Rectal smooth muscle tissue (tissue), 1 donor: ENCODE measurements around the gene GPC3.

Source experiments
- H3K27ac ChIP-seq: one replicate; pipeline ENCODE4 v1.7.0; 2013; ENCODE audit warnings: low read depth, low read length, inconsistent platforms
- H3K27me3 ChIP-seq: one replicate; pipeline ENCODE4 v1.7.0; 2013; ENCODE audit warnings: low read length; ENCODE audit not compliant: control insufficient read depth, insufficient read depth
- H3K36me3 ChIP-seq: one replicate; pipeline ENCODE4 v1.7.0; 2013; ENCODE audit warnings: low read length; ENCODE audit not compliant: control insufficient read depth, insufficient read depth
- H3K4me1 ChIP-seq: one replicate; pipeline ENCODE4 v1.7.0; 2013; ENCODE audit warnings: low read length; ENCODE audit not compliant: control insufficient read depth, insufficient read depth
- H3K4me3 ChIP-seq: one replicate; pipeline ENCODE4 v1.7.0; 2013; ENCODE audit warnings: low read length
- H3K9ac ChIP-seq: one replicate; pipeline ENCODE4 v1.7.0; 2013; ENCODE audit warnings: low read length

Gene GPC3

DNA sequence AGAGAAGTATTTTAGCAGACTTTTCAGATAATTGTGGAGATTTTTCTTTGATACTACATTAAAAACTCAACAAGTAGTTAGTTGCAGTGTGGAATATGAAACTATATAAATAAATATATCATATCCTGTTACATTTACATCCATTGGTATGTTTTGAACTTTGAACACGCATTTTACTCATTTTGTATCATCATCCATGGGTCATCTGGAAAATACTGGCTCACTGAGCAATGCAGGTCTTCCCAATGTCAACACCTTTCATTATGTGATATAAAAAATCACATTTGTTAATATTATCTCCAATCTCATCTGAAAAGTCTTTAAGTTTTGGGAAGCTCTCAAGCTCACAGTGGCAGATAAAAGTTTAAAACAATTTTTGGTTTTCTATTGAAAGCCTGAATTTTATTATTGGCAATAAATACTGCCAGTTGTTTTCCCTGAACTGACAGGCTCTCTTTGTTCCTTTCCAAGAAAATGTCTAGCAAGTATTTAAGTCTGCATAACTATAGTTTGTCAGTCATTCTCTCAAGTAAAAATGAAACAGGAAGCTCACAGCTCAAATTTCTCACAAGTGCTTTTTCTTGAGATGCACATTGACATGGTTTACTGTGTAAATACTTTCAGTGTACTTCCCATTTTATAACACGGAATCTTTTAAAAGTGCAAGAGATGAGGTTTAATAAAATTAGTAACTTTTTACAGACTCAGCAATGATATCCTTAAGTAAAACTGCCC is 386.6 kb downstream of the GPC3 start:
- H3K9ac ChIP-seq, result no peak overlapping the region
- H3K27me3 ChIP-seq, result no peaks in the 10 kb centered on the region
- H3K4me3 ChIP-seq, result no peak overlapping the region
- no peak overlapping the region for H3K27ac ChIP-seq
- no peaks in the 10 kb centered on the region for H3K36me3 ChIP-seq
- no peaks in the 10 kb centered on the region for H3K4me1 ChIP-seq

DNA sequence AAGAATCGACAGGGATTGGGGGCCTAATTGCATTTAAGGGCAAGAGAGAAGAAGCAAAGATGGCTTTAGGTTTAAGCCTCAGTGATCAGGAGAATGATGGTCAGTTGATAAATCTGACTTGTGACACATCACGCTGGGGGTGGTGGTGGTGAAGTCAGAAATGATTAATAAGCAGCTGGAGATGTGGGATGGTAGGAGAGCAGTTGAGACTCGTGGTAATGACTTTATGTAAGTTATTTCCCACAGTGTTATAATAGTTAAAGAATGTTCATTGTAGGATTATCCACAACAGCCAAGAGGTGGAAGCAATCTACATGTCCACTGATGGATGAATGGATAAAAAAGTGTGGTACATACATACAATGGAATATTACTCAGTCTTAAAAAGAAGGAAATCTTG is 391.2 kb downstream of the GPC3 start:
- Histone ChIP-seq H3K36me3 (no peaks in the 10 kb centered on the region), H3K9ac (no peak overlapping the region), H3K4me3 (no peak overlapping the region), H3K27ac (no peak overlapping the region), H3K4me1 (no peaks in the 10 kb centered on the region), H3K27me3 (no peaks in the 10 kb centered on the region)

DNA sequence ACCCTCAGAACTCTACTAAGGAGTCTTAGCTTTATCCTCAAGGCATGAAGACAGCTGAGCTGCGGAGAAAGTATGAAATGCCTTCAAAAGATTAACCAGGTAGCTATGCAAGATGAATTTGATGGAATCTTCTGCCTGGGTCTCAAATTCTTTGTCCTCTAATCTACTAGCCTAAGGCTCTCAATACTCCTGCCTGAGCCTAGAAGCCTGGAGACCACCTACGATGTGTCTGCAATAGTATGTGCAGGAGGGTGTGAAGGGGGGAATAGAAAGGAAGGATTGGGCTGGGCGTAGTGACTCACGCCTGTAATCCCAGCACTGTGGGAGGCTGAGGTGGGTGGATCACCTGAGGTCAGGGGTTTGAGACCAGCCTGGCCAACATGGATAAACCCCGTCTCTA is 391.9 kb downstream of the GPC3 start:
- no peaks in the 10 kb centered on the region for H3K27me3 ChIP-seq
- no peak overlapping the region for H3K9ac ChIP-seq
- no peak overlapping the region for H3K4me3 ChIP-seq
- no peaks in the 10 kb centered on the region for H3K36me3 ChIP-seq
- H3K4me1 ChIP-seq, result no peaks in the 10 kb centered on the region
- H3K27ac ChIP-seq, result no peak overlapping the region

DNA sequence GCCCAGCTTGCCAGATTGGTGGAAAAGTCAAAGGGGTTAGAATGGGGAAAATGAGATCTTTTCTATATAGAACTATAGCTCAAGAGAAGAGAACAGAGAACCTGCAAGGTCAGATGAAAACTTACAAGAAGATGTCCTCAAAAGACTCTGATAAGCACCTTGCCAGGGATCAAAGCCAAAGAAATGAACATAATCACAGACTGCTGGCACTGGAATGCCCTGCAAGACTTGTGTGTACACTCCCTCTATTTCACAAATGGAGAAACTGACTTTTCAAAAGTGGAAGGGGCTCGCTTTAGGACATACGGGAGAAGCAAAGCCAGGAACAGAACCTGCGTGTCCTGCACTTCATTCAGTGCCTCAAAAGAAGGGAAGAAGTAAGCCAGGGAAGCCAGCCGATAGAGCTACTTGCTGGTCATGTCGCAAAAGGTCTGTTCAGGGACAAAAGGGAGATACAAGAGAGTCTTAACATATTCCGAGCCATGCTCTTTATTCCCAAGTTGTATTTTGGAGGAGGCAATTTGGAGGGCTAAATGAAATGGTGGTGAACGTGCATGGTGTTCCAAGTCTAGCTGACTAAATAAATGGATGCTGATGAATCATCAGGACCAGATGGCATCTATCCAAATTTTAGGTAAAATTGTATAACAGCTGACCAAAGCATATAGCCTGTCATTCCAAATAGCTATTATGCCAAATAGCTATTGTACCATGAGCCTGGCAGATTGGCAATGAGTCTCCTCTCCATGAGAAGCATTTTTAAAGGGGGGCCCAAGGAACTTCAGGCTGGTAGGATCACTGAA is 394.5 kb downstream of the GPC3 start:
- Histone ChIP-seq H3K4me3 (no peak overlapping the region), H3K27ac (no peak overlapping the region), H3K36me3 (no peaks in the 10 kb centered on the region), H3K4me1 (no peaks in the 10 kb centered on the region), H3K9ac (no peak overlapping the region), H3K27me3 (no peaks in the 10 kb centered on the region)

DNA sequence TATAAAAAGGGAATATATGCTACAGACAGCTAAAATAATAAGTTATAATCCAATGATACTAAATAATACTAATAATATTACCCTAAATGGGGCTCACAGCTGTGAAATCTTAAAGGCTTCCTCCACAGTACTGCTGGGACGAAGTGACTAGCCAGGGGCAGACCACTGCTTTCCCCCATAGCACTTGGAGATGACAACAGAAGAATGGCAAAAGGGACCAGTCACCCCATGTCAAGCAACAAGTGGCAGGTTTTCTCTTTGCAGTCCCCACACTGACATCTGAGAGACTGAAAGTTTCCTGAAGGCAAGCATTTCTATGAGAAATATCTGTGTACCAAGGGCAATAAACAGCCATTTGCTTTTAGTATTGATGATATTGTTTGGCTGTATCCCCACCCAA is 396.6 kb downstream of the GPC3 start:
- Histone ChIP-seq H3K27ac (no peak overlapping the region), H3K36me3 (no peaks in the 10 kb centered on the region), H3K27me3 (no peaks in the 10 kb centered on the region), H3K4me3 (no peak overlapping the region), H3K4me1 (no peaks in the 10 kb centered on the region), H3K9ac (no peak overlapping the region)

DNA sequence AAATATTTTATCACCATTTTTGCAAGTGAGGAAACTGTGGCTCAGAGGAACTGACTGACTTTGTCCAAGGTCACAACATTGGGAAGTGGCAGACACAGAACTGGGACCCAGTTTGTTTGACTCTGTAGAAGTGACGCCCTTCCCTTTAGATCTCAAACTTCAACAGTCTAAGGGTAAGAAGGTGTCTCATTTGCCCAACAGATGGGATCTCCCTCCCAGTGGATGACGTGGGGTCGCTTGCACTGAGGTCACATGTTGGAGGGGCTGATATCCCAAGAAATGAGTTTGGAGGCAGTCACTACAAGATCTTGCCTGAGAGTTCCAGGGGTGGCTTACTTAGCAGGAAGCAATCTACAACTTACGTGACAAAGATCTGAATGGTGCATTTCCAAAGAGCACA is 397.6 kb downstream of the GPC3 start:
- Histone ChIP-seq H3K4me3 (no peak overlapping the region), H3K27me3 (no peaks in the 10 kb centered on the region), H3K4me1 (no peaks in the 10 kb centered on the region), H3K9ac (no peak overlapping the region), H3K27ac (no peak overlapping the region), H3K36me3 (no peaks in the 10 kb centered on the region)

DNA sequence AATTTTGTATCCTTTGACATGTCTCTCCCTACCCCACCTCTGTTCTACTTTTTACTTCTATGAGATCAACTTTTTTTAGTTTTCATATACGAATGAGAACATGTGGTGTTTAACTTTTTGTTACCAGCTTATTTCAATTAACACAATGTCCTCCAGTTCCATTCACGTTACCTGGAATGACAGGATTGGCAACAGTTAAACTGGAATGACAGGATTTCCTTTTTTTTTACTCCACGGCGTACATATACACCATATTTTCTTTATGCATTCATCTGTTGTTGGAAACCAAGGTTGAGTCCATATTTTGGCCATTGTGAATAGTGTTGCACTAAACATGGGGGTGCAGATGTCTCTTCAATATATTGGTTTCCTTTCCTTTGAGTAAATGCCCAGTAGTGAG is 398.3 kb downstream of the GPC3 start:
- Histone ChIP-seq H3K4me3 (no peak overlapping the region), H3K36me3 (no peaks in the 10 kb centered on the region), H3K9ac (no peak overlapping the region), H3K27ac (no peak overlapping the region), H3K27me3 (no peaks in the 10 kb centered on the region), H3K4me1 (no peaks in the 10 kb centered on the region)

DNA sequence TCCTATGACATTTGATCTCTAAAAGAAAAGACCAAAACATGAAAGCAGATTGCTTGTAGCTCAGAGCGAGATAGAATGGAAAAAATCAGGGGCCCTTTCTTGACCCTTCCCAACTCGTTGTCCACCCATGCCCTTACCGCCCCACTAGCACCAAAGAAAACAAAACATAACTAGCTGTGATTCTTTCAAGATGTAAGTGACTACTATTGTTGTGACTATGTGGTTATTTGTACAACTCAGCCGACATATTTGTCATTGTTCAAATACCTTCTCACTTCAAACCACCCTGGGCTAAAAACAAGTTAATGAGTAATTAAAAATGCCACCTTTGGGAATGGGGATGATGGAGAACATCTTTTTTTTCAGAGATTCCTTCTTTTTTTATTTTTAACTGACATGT is 399.0 kb downstream of the GPC3 start:
- Histone ChIP-seq H3K36me3 (no peaks in the 10 kb centered on the region), H3K4me1 (no peaks in the 10 kb centered on the region), H3K4me3 (no peak overlapping the region), H3K27ac (no peak overlapping the region), H3K27me3 (no peaks in the 10 kb centered on the region), H3K9ac (no peak overlapping the region)

DNA sequence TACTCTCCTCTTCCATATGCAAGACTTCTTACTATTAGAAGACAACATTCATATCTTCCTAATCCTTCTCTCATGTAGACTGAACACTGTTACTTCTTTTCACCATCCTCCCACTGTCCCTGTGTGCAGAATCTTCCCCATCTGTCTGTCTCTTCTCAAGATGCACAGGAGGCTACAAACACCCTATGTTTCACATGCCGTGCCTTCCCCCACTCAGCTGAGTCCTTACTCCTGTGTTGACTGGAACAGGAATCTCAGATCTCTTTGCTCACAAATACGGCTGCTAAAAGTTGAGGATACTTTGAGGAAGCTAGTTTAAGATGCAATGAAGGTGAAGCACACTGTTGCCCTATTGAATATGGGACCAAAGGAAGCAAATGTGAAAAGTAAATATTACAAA is 401.6 kb downstream of the GPC3 start:
- no peak overlapping the region for H3K9ac ChIP-seq

DNA sequence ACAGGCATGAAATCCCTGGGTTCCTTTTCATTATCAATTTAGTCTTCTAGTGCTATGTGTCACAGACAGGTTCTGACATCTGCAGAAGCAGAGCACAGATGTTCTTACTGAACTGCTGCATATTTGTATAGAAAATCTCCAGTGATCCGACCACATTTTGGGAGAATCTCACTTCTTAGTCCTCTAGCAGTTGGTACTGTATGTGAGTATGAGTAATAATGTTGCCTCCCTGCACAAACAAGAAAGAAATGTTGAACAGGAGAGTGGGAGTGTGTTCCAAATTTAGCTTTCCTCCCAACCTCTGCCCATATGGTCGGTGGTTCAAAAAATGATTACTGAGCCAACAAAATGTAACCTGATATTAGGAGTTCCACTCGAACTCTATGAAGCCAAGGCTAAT is 404.8 kb downstream of the GPC3 start:
- no peak overlapping the region for H3K9ac ChIP-seq
- H3K36me3 ChIP-seq, result no peaks in the 10 kb centered on the region
- no peak overlapping the region for H3K27ac ChIP-seq
- H3K4me1 ChIP-seq, result no peaks in the 10 kb centered on the region
- H3K4me3 ChIP-seq, result no peak overlapping the region
- H3K27me3 ChIP-seq, result no peaks in the 10 kb centered on the region

More for the DNA sequence above, 401.6 kb downstream of the GPC3 start:
- H3K27me3 ChIP-seq, result no peaks in the 10 kb centered on the region
- H3K4me1 ChIP-seq, result no peaks in the 10 kb centered on the region
- no peak overlapping the region for H3K4me3 ChIP-seq
- H3K27ac ChIP-seq, result no peak overlapping the region
- no peaks in the 10 kb centered on the region for H3K36me3 ChIP-seq

DNA sequence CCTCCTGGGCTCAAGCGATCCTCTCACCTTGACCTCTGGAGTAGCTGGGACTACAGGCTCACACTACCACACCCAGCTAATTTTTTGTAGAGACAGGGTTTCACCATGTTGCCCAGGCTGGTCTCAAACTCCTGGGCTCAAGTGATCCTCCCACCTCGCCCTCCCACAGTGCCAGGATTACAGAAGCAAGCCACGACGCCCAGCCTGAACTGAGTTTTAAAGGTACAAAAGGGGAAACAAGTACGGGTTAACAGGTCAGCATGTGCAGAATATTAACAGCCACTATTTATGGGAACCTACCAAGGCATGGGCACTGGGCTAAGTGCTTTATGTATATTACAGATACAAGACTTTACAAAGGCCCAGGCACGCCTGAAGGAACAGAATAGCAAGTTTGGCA is 405.8 kb downstream of the GPC3 start:
- no peak overlapping the region for H3K9ac ChIP-seq
- H3K4me1 ChIP-seq, result no peaks in the 10 kb centered on the region
- H3K4me3 ChIP-seq, result no peak overlapping the region
- H3K36me3 ChIP-seq, result no peaks in the 10 kb centered on the region
- H3K27ac ChIP-seq, result no peak overlapping the region
- no peaks in the 10 kb centered on the region for H3K27me3 ChIP-seq

DNA sequence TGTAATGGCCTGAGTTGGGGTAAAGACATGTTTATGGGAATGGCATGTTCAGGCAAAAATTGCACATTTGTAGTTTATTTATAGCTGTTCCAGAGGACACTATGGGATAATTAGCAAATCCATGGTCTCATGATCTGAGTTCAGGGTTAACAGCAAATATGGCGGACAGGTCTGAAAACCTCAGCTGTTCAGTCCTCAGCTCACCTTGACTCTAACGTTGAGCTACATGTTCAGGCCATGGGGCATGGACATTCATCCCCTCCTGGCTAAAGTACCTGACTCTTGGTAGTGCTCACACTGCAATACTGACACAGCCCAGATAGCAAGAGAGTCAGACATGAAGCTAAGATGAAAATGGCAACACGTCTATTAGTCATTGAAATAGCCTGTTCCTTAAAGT is 408.5 kb downstream of the GPC3 start:
- Histone ChIP-seq H3K27ac (no peak overlapping the region), H3K9ac (no peak overlapping the region), H3K4me1 (no peaks in the 10 kb centered on the region), H3K27me3 (no peaks in the 10 kb centered on the region), H3K36me3 (no peaks in the 10 kb centered on the region), H3K4me3 (no peak overlapping the region)
